HEK293 (cell line): ENCODE measurements around the gene TTC16.

ENCODE experiments used
- CTCF ChIP-seq: fragments of 450-650 bp; formaldehyde crosslinking; IDR thresholded peaks from 2 replicates; pipeline ENCODE4 v1.5.1; 2016; ENCODE audit warnings: missing biosample characterization, missing genetic modification characterization
- HOXA7 ChIP-seq: sonication (generic); formaldehyde crosslinking; IDR thresholded peaks from 2 replicates; pipeline ENCODE4 v1.8.1; 2022; ENCODE audit warnings: missing genetic modification reagents, borderline replicate concordance
- OVOL3 ChIP-seq: fragments of 450-650 bp; formaldehyde crosslinking; IDR thresholded peaks from 2 replicates; pipeline ENCODE4 v1.5.1; 2016; ENCODE audit warnings: missing biosample characterization, missing genetic modification characterization
- PBX3 ChIP-seq: sonication (generic); formaldehyde crosslinking; IDR thresholded peaks from 2 replicates; pipeline ENCODE4 v1.8.1; 2022; ENCODE audit warnings: mild to moderate bottlenecking, moderate library complexity, missing genetic modification reagents
- REST ChIP-seq: fragments of 450-650 bp; formaldehyde crosslinking; IDR thresholded peaks from 2 replicates; pipeline ENCODE4 v1.5.1; 2016; ENCODE audit warnings: missing biosample characterization, missing genetic modification characterization
- ZBTB7A ChIP-seq: fragments of 450-650 bp; formaldehyde crosslinking; IDR thresholded peaks from 2 replicates; pipeline ENCODE4 v1.5.1; 2016; ENCODE audit warnings: low read depth, missing biosample characterization, missing genetic modification characterization
- ZFHX2 ChIP-seq: fragments of 450-650 bp; formaldehyde crosslinking; conservative IDR thresholded peaks from 2 replicates; pipeline ENCODE4 v1.5.1; 2016; ENCODE audit warnings: missing biosample characterization, missing genetic modification characterization
- ZNF157 ChIP-seq: fragments of 450-650 bp; formaldehyde crosslinking; IDR thresholded peaks from 2 replicates; pipeline ENCODE4 v1.5.1; 2016; ENCODE audit warnings: missing biosample characterization, missing genetic modification characterization
- ZNF184 ChIP-seq: fragments of 450-650 bp; IDR thresholded peaks from 2 replicates; pipeline ENCODE4 v1.5.1; 2018; ENCODE audit warnings: missing biosample characterization, mild to moderate bottlenecking, missing genetic modification characterization
- ZNF488 ChIP-seq: fragments of 450-650 bp; formaldehyde crosslinking; IDR thresholded peaks from 2 replicates; pipeline ENCODE4 v1.5.1; 2016; ENCODE audit warnings: missing biosample characterization, missing genetic modification characterization
- ZNF600 ChIP-seq: fragments of 450-650 bp; formaldehyde crosslinking; IDR thresholded peaks from 2 replicates; pipeline ENCODE4 v1.5.1; 2016; ENCODE audit warnings: missing biosample characterization, missing genetic modification characterization
- ZNF639 ChIP-seq: fragments of 450-650 bp; formaldehyde crosslinking; IDR thresholded peaks from 2 replicates; pipeline ENCODE4 v1.5.1; 2016; ENCODE audit warnings: missing biosample characterization, missing genetic modification characterization
- ZNF701 ChIP-seq: fragments of 450-650 bp; formaldehyde crosslinking; IDR thresholded peaks from 2 replicates; pipeline ENCODE4 v1.5.1; 2016; ENCODE audit warnings: missing biosample characterization, missing genetic modification characterization

- TF ChIP-seq ZNF157 (tag by site-specific recombination) (no peak), ZNF488 (tag by site-specific recombination) (no peak), HOXA7 (CRISPR knock-in tag) (no peak), ZBTB7A (tag by site-specific recombination) (no peak), ZNF600 (no peak), ZNF701 (no peak), CTCF (no peak), PBX3 (no peak), ZNF639 (no peak), ZFHX2 (no peak), OVOL3 (tag by site-specific recombination) (no peak), ZNF184 (tag by site-specific recombination) (no peak), REST (tag by site-specific recombination) (no peak)
Measured at GRCh38 chr9:127693697-127694096, 22.2 kb upstream of the TTC16 start.
